ENCODE data around the gene HOXA13. TPM values are rescaled to one million over a fixed set of nuclear protein-coding genes. Genes with fewer than 3 reads are reported as not detected.

HOXA13 gene
- total and polyA plus RNA-seq, 10 of the 15 experiments (the other 5 are each of a cell fraction or from before 2014, with no cell fraction given) = not detected

GRCh38 chr7:27169658-27170425 is 30.0 kb downstream of the HOXA13 start:
- no peaks in the 10 kb centered on the region for H3K4me1 ChIP-seq (ENCODE audit: control insufficient read depth, insufficient read depth, low read length)
- SMC1A ChIA-PET (ENCODE audit: uncharacterized antibody, unreplicated experiment) = no interaction called here
- POLR2A ChIA-PET = no interaction called here
- H3K79me2 ChIP-seq (ENCODE audit: control insufficient read depth, insufficient read depth, low read length) = no peaks in the 10 kb centered on the region
- no peak for TF ChIP-seq CREM (IDR thresholded peaks at IDR 0.05; ENCODE audit: low read depth)
- TF ChIP-seq SUZ12 (IDR thresholded peaks at IDR 0.05; ENCODE audit: unreplicated experiment) = peak; percentile 83
- no peak for DNase-seq (ENCODE audit: low read depth, low spot score)
- no peak overlapping the region for H3K4me3 ChIP-seq
- no TSS peak for BruUV-seq (replicated peaks)
- RAD21 ChIA-PET (ENCODE audit: unreplicated experiment) = no interaction called here
- no peak overlapping the region for H2AFZ ChIP-seq (ENCODE audit: control insufficient read depth, low read depth, low read length)
- no peaks in the 10 kb centered on the region for H4K20me1 ChIP-seq (ENCODE audit: control insufficient read depth, insufficient read depth)
- H3K9ac ChIP-seq (ENCODE audit: control insufficient read depth, insufficient read depth, low read length) = no peak overlapping the region
- H3K36me3 ChIP-seq (ENCODE audit: control insufficient read depth in 2 of 2, insufficient read depth in 2 of 2, low read length in 1 of 2) = no peaks in the 10 kb centered on the region; a peak in 1 of 4 replicates
- in situ Hi-C loops (cut with MboI) = loop anchor here (25.0 kb wide), 1 partner anchor 1083 kb away; no protein-coding TSS in a partner anchor
- H3K9me3 ChIP-seq (replicated peaks; ENCODE audit: control insufficient read depth, insufficient read depth, low read length) = peaks cover 2% of the 10 kb centered on the region; the same call in 1 of the 3 replicates
- H3K27ac ChIP-seq (ENCODE audit: control insufficient read depth, insufficient read depth) = no peak overlapping the region
- CTCF ChIA-PET = interaction anchor here (0.7 to 1.6 kb wide), 2 partner anchors 9 to 800 kb away, joined by 3 to 4 read pairs; no protein-coding TSS in a partner anchor
- peaks cover 28 to 47% of the 10 kb centered on the region in 2 experiments for H3K27me3 ChIP-seq (replicated peaks in 1 of 2; ENCODE audit: control insufficient read depth in 2 of 2, insufficient read depth in 2 of 2, low read length in 1 of 2)
- intact Hi-C loops (cut with micrococcal nuclease; ENCODE audit: unreplicated experiment) = no loop called here
- no peak for FAIRE-seq
- no peak for ATAC-seq
- WGBS (ENCODE audit: insufficient coverage, insufficient replicate concordance, low lambda C conversion rate, missing lambda C conversion rate) = 28% methylated on average over 32 of the region's 46 CpGs
- H3K4me2 ChIP-seq (ENCODE audit: control insufficient read depth, insufficient read depth) = no peak overlapping the region

- ATAC-seq (no peak), DNase-seq (ENCODE audit: low read depth, low spot score) (no peak), FAIRE-seq (no peak)
- H3K9me3 ChIP-seq (replicated peaks; ENCODE audit: control insufficient read depth, insufficient read depth, low read length) = peaks cover 2% of the 10 kb centered on the region; the same call in 1 of the 3 replicates
- peaks cover 31 to 49% of the 10 kb centered on the region in 2 experiments for H3K27me3 ChIP-seq (replicated peaks in 1 of 2; ENCODE audit: control insufficient read depth in 2 of 2, insufficient read depth in 2 of 2, low read length in 1 of 2)
- no peak overlapping the region for H3K4me3 ChIP-seq
- H3K4me2 ChIP-seq (ENCODE audit: control insufficient read depth, insufficient read depth) = no peak overlapping the region
- H3K9ac ChIP-seq (ENCODE audit: control insufficient read depth, insufficient read depth, low read length) = no peak overlapping the region
- POLR2A ChIA-PET = interaction anchor here (0.6 kb wide), 1 partner anchor 275 kb away, joined by 3 read pairs; no protein-coding TSS in a partner anchor
- in situ Hi-C loops (cut with MboI) (loop anchor here (25.0 kb wide), 1 partner anchor 1081 kb away; no protein-coding TSS in a partner anchor), intact Hi-C loops (cut with micrococcal nuclease; ENCODE audit: unreplicated experiment) (no loop called here)
- H3K79me2 ChIP-seq (ENCODE audit: control insufficient read depth, insufficient read depth, low read length) = no peaks in the 10 kb centered on the region
- H3K4me1 ChIP-seq (ENCODE audit: control insufficient read depth, insufficient read depth, low read length) = no peaks in the 10 kb centered on the region
- no peak overlapping the region for H3K27ac ChIP-seq (ENCODE audit: control insufficient read depth, insufficient read depth)
- SMC1A ChIA-PET (ENCODE audit: uncharacterized antibody, unreplicated experiment) = no interaction called here
- no TSS peak for BruUV-seq (replicated peaks)
- RAD21 ChIA-PET (ENCODE audit: unreplicated experiment) = no interaction called here
- 31% methylated on average over 25 of the region's 25 CpGs for WGBS (ENCODE audit: insufficient coverage, insufficient replicate concordance, low lambda C conversion rate, missing lambda C conversion rate)
- no peaks in the 10 kb centered on the region for H4K20me1 ChIP-seq (ENCODE audit: control insufficient read depth, insufficient read depth)
- no peak overlapping the region for H2AFZ ChIP-seq (ENCODE audit: control insufficient read depth, low read depth, low read length)
- H3K36me3 ChIP-seq (ENCODE audit: control insufficient read depth in 2 of 2, insufficient read depth in 2 of 2, low read length in 1 of 2) = no peaks in the 10 kb centered on the region; a peak in 1 of 4 replicates
- CTCF ChIA-PET = no interaction called here
- TF ChIP-seq ESRRA (IDR thresholded peaks at IDR 0.05; ENCODE audit: low read length) (no peak), KLF5 (IDR thresholded peaks at IDR 0.05; ENCODE audit: partially characterized antibody) (no peak), BMI1 (IDR thresholded peaks at IDR 0.05; ENCODE audit: borderline replicate concordance) (no peak), CHD2 (IDR thresholded peaks at IDR 0.05; ENCODE audit: borderline replicate concordance, low read depth, low read length) (no peak), ATF3 (IDR thresholded peaks at IDR 0.05; ENCODE audit: borderline replicate concordance, extremely low read depth, low read depth, low read length) (no peak), NFIC (IDR thresholded peaks at IDR 0.05; ENCODE audit: low read depth, low read length) (no peak), NFYB (IDR thresholded peaks at IDR 0.05; ENCODE audit: insufficient read depth, low read depth, low read length) (no peak)
Observed at GRCh38 chr7:27168265-27168947, 31.5 kb downstream of the HOXA13 start.
